HT1080 (cell line): Measurements from ENCODE around the gene HES3. TPM values are rescaled to one million over a fixed set of nuclear protein-coding genes. Genes with fewer than 3 reads are reported as not detected.

Source experiments
- DNase-seq: peaks from one replicate; pipeline ENCODE4 v3.0.0-alpha.2; 2015; ENCODE audit warnings: low read depth
- total RNA-seq: library from RNA; depleted of rRNA; stranded (reverse); fragments of >200 nt; shearing (Covaris generic); gene quantifications from 2 replicates; pipeline ENCODE4 v1.2.3, GENCODE V29; 2014

HES3 gene
- total RNA-seq, 1 experiment from 2014 or later: not detected

DNA sequence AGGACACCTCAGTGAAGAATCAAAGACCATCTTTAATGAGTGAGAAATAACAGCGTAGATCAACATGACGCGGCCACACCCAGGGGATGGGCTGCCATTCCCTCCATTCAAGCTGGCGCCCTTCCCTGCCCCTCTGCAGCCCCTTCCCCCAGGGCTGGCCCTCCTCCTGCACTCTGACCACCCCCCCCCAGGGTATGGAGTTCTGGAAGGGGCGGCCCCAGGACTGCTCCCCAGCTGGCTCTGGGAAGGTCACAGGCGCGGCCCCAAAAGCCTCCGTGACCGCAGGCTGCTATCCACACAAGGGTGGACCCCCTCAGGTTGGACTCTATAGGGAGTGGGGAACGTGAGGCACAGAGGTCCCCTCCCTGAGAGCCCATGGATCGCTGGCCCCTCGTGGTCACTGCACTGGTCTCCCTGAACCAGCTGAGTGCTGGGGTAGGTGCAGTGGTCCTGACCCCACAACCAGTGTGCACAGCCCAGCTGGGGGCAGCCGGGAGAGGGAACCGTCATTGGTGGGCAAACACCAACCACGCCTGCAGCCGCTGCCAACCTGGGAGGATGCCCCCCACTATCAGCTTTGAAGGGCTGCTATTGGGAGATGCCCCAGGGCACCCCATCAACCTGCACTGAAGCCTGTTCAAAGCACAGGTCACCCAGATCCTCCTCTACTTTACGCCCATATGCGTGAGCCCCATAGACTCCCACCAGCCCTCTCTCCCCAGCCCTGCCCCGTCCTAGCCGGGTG, 33.0 kb downstream of the HES3 start:
- no peak for DNase-seq

DNA sequence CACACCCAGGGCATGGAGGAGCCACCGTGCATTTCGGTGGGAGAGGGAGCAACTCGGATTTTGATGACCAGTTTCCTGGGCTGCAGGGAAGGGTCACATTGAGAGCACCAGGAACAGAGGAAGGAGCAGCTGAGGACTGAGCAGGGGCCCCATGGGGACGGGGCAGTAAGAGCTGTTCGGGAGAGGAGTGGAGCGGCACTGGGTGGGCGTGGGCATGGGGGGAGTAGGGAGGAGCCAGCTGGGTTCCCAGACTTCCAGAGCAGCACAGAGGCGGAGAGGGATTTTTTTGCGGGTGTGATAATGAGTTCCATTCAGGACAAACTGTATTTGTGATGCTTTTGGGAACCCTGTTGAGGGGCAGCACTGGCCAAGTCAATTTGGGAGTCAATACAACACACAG, 34.3 kb downstream of the HES3 start:
- DNase-seq: no peak

DNA sequence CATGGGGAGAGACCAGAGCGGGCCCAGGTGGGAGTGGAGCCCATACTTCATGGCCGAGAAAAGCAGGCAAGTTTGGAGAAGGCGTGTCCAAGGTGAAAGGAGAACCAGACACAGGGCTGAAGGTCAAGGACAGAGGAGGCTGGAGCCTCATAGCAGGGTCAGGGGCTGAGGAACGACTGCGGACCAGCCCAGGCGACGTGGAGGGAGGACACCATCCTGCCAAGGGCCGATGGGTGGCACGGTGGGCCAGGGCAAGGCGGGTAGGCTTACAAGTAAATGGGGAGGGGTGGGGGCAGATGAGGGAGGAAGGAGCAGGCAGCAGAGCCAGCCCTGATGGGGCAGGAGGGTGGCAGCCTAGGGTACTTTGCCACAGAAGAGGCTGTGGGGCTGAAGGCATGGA, 35.1 kb downstream of the HES3 start:
- DNase-seq: no peak

DNA sequence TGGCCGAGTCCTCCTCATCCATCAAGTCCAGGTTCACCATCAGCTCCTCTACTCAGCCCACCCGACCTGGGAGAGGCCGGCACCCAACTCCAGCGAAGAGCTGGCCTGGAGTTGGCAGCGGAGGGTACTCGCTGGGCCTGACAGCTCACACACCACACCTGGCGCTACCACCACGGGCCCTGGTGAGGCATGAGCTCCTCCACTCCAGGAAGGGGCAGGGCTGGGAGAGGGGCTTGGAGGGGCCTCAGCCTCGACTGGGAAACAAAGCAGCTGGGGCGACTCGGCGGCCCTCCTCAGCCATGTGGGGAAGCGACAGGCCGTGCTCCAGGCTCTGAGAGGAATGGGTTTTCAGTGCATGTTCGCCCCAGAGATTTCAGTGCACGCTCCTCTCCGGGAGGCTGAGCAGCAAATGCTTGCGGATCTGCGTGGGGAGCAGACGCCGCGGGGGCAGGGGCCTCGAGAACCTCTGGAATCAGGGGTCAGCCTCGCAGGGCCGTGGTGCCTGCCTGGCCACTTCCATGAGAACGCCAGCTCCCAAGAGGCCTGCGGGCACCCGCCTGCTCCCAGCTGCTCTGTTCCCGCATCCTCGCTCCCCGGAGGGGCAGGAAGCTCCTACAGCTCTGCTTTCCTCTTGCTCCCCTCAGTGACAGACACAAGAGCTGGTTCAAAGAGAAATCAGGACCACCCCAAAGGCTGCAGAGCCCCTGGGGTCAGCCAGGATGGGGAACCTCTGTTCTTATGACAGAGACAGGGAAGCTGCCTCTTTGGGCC, 35.8 kb downstream of the HES3 start:
- no peak for DNase-seq

DNA sequence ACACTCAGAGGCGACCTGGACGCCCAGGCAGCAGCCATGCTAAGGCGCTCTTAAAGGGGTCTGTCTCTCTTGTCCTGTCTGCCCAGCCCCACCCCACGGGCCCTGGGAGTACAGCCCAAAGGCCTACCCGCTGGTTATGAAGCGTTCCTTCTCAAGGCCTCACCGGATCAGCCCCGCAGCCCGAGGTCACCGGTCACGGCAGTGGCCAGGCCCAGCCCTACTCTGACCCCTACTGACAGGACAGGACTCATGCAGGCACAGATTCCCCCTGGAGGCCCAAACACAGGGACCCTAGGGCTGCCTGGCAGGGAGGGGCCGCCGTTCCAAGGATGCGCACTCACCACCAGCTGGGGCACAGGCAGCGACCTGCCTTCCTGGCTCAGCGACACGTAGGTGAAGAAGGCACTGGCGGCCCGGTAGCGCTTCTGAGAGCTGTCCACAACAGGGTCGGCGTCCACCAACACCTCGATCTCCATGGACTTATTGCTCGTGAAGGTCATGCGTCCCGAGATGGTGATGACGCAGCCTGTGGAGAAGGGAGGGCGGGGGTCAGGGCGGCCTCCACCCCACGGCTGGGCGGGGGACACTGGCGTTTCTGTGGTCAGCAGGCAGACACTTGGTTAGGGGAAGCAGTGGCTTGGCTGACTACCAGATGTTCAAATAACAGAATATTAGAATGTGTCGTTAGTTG, 36.9 kb downstream of the HES3 start:
- no peak for DNase-seq

DNA sequence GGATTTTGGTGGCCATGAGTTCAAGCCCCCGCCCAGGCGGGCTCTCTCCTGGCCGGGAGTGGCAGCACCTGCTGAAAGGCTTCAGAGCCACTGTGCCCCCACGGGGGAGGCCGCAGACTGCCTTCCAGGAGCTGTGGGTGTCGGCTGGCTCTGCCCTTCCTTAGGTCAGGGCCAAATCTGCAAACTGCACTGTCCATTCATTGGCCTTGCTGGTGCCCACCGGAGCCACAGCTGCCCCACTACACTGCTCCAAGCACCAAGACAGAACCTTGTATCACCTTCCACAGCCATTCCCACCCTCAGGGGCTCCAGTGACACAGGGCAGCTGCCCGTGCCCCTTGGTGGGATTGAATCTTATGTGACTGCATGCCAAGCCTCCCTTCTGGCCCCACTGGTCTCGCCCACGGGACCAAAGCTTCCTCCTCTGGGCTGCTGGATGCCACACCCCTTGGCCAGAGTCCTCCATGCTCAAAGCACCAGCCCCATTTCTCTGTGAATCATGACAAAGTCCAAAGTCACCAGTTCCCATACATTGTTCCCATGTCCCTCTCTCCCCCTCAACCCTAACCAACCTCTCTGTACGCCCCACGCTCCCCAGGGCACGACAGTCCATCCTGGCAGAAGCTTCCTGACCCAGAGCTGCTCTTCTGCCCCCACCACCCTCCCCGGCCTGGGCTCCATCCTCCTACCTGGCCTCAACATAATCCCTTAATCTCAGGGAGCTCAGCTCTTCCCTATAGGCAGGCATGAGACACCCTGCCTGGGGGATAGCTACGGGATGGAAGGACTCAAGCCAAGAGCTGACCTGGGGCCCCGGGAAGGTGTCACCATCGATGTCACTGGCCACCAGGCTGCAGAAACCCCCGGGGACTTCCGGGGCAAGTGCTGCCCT, 37.8 kb downstream of the HES3 start:
- DNase-seq: no peak

DNA sequence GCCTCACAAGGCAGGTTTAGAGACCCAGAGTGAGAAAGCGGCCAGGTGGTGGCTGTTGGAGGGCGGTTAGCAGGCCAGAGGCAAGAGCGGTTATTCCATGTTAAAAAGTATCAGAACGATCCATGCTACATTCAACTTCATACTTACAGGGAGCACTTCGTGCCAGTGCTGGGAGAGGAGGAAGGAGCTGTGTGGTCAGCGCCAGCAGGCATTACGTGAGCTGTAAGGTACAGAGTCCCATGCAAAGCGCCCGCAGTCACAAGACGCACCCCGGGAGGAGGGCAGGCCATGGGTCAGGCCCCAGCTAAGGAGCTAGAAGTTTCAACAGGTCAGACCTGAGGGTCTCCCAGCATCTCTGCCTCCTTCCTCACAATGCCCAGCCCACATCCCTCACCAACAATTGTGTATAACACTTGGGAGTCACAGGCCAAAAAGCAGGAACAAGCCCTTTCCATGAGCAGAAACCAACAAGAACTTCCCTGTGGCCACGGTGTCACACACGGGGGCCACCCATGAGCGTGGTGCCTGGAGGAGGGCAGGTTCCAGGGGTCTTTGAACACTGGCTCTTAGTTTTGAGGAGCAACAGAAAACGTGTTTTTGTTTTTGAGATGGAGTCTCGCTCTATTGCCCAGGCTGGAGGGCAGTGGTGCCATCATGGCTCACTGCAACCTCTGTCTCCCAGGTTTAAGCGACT, 38.7 kb downstream of the HES3 start:
- no peak for DNase-seq

DNA sequence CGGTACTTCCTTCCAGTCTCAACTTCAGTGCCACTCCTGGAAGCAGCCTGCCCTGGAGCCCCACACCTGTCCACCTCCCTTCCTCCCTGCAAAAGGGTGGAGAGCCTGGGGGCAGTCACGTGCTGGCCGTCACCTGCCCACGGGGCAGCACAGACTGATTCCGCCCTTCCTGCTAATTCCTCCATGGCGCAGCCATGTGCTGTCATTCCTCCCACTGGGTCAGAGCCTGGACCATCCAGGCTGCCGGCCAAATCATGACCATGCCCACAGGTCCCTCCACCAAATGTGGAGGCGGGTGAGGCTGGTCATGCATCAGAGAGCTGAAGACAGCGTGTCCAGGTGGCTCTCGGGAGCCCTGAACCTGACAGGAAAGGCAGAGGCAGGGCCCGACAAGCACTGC, 41.4 kb downstream of the HES3 start:
- DNase-seq: no peak

DNA sequence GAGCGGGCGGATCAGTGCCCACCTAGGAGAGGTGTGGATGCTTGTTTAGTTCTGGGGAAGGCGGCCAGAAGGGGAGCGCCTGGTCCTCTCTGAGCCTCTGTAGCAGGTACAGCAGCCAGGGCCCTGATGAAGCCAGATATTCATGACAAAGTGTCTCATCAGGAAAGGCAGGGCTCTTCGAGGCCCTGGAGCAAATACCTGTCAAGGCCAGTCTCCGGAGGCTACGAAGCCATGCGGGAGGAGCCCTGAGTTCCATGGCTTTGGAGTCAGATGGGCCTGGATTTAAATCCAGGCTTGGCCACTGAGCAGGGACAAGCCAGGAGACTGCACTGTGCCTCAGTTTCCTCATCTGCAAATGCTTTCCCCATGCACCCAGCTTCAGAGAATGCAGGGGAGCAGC, 42.3 kb downstream of the HES3 start:
- no peak for DNase-seq

DNA sequence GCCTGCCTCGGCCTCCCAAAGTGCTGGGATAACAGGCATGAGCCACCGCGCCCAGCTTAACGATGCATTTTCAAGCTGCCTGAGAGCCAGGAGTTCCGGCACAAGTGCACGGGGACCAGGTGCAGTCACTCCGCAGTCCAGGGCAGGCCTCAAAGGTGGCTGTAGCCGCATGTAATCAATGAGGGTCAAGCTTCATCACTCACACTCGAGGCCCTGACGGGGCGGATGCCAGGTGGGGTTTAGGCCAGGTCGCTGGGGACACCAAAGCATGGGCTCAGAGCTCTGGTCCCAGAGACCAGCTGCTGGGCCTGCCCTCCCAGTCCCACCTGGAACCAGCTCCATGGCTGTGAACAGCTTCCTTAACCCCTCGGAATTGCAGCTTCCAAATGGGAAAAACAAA, 43.0 kb downstream of the HES3 start:
- DNase-seq: no peak

DNA sequence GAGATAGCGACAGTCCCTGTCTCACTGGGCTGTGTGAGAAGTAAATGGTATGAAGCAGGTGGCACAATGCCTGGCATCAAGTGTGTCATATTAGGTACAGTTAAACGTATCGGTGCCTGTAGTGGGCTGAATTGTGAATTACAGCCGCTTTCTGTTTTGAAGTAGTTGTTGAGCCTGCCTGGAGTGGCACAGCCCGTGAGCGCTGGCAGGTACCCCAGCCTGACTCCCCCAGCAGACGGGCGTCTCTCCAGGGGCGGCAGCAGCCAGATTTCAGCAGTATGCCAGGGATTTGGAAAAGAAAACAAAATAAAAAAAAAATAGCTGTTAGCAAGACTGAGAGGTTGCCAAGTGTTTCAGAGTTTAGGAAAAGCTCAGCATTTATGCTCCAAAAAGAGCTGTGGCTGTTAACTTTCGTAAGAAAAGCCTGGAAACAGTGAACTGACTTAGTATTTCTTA, 43.5 kb downstream of the HES3 start:
- no peak for DNase-seq

DNA sequence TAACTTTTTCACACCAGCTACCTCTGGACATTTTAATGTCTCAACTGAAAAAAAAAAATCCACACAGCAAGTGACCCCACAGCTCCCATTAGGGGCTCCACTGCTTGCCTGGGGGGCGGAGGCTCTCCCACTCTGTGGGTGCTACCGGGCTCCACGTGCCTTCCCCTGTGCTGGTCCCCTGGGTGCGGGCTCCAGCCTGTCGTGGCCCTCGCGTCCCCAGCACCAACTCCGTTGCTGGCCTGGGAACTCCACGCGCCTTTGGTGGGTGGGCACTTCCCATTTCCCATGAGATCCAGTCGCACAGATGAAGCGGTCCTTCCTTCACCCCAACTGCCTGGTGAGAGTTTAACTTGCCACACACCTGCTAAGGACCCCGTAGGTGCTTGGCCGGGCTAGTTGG, 44.0 kb downstream of the HES3 start:
- no peak for DNase-seq

DNA sequence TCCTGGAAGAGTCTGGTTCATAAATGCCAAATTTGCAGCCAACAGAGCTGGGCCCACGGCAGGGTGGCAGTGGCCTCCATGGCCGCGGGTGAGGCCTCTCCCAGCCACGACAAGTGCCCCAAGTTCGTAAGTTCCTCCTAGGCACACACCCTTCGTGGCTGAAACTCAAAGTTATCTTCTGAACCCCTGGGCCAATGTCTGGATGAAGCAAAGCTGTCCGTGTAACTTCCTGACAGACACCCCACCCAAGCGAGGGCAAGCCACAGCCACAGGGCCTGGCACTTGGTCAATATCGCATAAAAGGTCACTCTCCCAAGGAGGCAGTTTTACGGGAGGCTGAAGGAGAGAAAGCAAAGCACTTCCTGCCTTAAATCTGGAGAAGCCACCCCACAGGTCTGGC, 44.7 kb downstream of the HES3 start:
- no peak for DNase-seq

DNA sequence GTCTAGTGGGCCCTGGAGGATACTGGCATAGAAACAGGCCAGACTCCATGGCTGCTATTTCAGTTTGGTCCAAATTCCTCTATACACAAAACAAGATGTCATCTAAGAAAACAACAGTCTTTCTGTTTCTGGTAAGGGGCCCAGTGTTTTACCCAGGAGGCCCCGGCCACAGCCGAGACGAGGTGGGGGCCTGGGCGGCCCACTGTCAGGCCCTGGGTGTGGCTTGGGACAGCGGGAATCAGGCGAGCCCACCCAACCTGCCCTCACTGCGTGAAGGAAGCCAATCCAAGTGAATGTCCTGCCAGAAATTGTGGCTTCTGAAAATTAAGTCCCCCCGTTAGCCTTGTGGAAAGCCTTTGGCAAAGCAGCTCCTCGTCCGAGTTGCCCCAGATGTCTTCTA, 48.1 kb downstream of the HES3 start:
- no peak for DNase-seq

DNA sequence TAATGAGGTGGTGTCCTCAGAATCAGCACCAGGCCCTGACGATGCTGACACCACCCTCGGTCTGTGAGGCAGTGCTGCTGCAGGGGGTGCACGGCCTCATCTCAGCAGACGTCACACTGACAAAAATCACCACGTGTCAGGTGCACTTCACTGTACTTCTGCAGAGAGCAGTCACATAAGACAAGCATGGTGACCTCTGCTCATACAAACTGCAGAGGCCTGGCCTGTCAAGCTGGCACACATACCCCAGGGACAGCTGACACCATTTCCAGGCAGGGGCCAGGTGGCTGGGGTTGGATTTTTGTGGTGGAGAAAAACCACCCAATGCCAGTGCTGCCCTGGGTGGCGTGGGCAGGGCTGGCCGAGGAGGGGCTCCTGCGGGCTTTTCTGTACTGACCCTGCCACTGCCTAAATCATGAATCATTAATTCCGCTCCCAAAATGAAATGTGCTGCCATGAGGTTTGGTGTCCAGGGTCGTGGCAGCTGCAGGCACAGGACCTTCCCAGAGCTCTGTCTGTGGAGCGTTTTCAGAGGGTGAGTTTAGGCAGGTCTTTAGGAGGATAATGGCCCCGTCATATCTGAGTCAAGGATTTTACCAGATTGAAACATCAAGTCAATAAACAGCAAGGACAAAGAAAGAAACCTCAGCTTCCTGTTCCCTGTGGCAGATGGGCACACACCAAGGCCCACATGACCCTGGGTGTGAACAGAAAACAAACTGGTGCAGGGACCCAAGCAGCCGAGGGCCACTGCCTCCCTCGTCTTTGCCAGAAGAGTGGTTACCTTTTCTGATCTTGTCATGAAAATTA, 50.3 kb downstream of the HES3 start:
- no peak for DNase-seq

DNA sequence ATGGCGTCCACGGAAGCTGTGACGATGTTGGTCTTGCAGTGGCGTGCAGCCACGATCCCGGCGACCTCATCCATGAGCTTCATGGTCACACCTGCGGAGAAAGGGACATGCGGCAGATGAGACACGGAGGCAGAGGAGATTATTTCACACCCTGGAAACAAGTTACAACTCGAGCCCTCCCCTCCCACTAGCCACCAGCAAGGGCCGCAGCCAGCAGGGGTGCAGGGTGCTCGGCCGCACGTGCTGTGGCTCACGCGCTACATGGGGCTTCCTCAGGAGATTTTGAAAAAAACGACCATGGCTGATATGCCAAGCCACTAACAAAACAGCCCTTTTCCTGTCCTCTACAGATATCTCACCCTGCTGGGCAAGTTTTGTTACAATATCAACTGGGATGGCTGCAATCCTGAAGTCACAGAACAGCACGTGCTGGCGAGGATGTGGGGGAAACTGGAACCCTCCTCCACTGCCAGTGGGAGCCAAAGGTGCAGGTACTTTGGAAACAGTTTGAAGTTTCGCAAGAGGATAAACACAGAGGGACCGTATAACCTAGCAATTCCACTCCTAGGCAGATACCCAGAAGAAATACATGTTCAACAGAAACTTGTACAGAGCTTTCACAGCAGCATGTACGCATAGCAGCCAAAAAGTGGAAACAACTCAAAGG, 51.0 kb downstream of the HES3 start:
- DNase-seq: no peak
